GM19193 (cell line): ENCODE data around the gene MRTFA.

ENCODE experiments used
- POLR2A ChIP-seq: IDR thresholded peaks from 4 replicates; pipeline ENCODE4 v1.6.1; 2011; ENCODE audit not compliant: insufficient read depth, insufficient read length; ENCODE audit errors: extremely low read depth

MRTFA gene

GRCh38 chr22:40668611-40669411, 32.3 kb upstream of the MRTFA start:
- no peak for TF ChIP-seq POLR2A

- no peak for TF ChIP-seq POLR2A
Measured at GRCh38 chr22:40666151-40666848, 29.8 kb upstream of the MRTFA start.

GRCh38 chr22:40665312-40665711, 28.8 kb upstream of the MRTFA start:
- no peak for TF ChIP-seq POLR2A

- TF ChIP-seq POLR2A, result no peak
Measured at GRCh38 chr22:40661671-40662070, 25.2 kb upstream of the MRTFA start.

- TF ChIP-seq POLR2A, result no peak
Measured at GRCh38 chr22:40660730-40661129, 24.2 kb upstream of the MRTFA start.

- no peak for TF ChIP-seq POLR2A
Measured at GRCh38 chr22:40659166-40659565, 22.6 kb upstream of the MRTFA start.

- TF ChIP-seq POLR2A, result no peak
Measured at GRCh38 chr22:40654522-40655167, 18.1 kb upstream of the MRTFA start.

GRCh38 chr22:40653361-40653760, 16.8 kb upstream of the MRTFA start:
- no peak for TF ChIP-seq POLR2A

GRCh38 chr22:40651563-40652501, 15.3 kb upstream of the MRTFA start:
- no peak for TF ChIP-seq POLR2A

GRCh38 chr22:40651057-40651456, 14.5 kb upstream of the MRTFA start:
- no peak for TF ChIP-seq POLR2A

GRCh38 chr22:40648386-40648785, 11.9 kb upstream of the MRTFA start:
- TF ChIP-seq POLR2A, result no peak

GRCh38 chr22:40645579-40646197, 9.2 kb upstream of the MRTFA start:
- no peak for TF ChIP-seq POLR2A

- TF ChIP-seq POLR2A, result no peak
Measured at GRCh38 chr22:40642316-40642715, 5.8 kb upstream of the MRTFA start.

- no peak for TF ChIP-seq POLR2A
Measured at GRCh38 chr22:40641269-40641668, 4.8 kb upstream of the MRTFA start.
